SK-N-MC (cell line): Measurements from ENCODE around the gene MAP3K8.

ENCODE experiments used
- DNase-seq: peaks from one replicate; pipeline ENCODE4 v3.0.0-alpha.2; 2011; ENCODE audit warnings: low read depth, low spot score
- H3K27ac ChIP-seq: fragments of 200-600 bp; sonication (generic); 2 replicates; pipeline ENCODE4 v1.5.1; 2016; ENCODE audit warnings: mixed run types
- H3K36me3 ChIP-seq: fragments of 200-600 bp; sonication (generic); 2 replicates; pipeline ENCODE4 v1.6.1; 2017; ENCODE audit warnings: antibody characterized with exemption, low read length, mixed read lengths; ENCODE audit not compliant: insufficient read depth
- H3K4me3 ChIP-seq: fragments of 200-600 bp; sonication (generic); 2 replicates; pipeline ENCODE4 v1.5.1; 2016
- H3K9ac ChIP-seq: fragments of 200-600 bp; sonication (generic); 2 replicates; pipeline ENCODE4 v1.8.0; 2017; ENCODE audit warnings: mixed run types, mixed read lengths; ENCODE audit not compliant: insufficient read length
- H3K9me3 ChIP-seq: fragments of 200-600 bp; sonication (generic); 2 replicates; pipeline ENCODE4 v1.6.1; 2017; ENCODE audit warnings: low read depth, mild to moderate bottlenecking, antibody characterized with exemption, low read length, moderate library complexity, mixed read lengths
- EZH2 ChIP-seq: fragments of 200-600 bp; sonication (generic); IDR thresholded peaks from one replicate; pipeline ENCODE4 v1.6.1; 2017; ENCODE audit warnings: antibody characterized with exemption
- FOXP2 ChIP-seq: optimal IDR thresholded peaks from 2 replicates; pipeline ENCODE3; 2011; ENCODE audit warnings: mild to moderate bottlenecking, moderate library complexity; ENCODE audit not compliant: insufficient read depth; ENCODE audit errors: extremely low read length, control extremely low read depth
- POLR2AphosphoS5 ChIP-seq: IDR thresholded peaks from 2 replicates; pipeline ENCODE4 v1.6.1; 2012; ENCODE audit warnings: mild to moderate bottlenecking, low read depth, low read length, borderline replicate concordance

MAP3K8 gene

GRCh38 chr10:30436671-30437030 lies 2.7 kb downstream of the MAP3K8 start:
- Histone ChIP-seq H3K27ac (peak overlapping the region; percentile 51; the same call in 1 of the 2 replicates), H3K4me3 (peak overlapping the region; percentile 36; the same call in 1 of the 2 replicates), H3K9me3 (no peaks in the 10 kb centered on the region), H3K36me3 (no peaks in the 10 kb centered on the region), H3K9ac (no peak overlapping the region)
- DNase-seq = no peak
- TF ChIP-seq EZH2 (no peak), POLR2AphosphoS5 (no peak), FOXP2 (no peak)

DNA sequence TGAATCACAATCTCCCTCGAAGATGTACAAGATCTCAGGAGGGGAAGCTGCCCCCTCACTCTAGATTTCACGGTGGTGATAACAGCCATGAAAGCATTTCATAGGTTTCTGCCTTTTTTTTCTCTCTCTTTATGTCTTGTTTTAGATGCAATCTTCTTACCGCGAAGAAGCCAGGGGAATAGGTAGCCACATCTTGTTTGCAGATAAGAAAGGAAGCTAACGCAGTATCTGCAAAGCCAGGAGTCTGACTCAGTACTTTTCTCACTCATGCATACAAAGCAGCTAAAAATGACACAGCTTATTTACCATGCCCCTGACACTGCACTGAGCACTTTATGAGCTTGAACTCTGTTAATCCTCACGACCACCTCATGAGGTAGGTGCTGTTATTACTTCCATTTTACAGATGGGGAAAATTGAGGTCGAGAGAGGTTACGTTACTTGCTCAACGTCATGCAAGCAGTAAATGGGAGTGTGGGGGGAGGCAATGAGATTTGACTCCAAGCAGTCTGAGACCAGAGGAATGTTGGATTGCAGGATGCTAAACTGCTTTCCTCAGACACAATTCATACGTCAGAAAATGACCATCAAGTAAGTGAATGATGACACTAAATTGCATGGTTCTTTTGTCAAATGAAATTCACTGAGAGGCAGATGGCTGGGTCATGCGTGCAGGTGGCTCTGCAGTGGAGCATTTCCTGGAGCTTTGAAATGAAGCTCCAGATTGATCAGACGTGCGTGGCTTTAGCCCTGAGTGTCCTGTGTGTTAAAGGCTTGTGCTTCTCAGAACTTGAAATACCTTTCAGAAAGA lies 3.3 kb downstream of the MAP3K8 start:
- Histone ChIP-seq H3K27ac (peak overlapping the region; percentile 51; the same call in 1 of the 2 replicates), H3K9me3 (no peaks in the 10 kb centered on the region), H3K36me3 (no peaks in the 10 kb centered on the region), H3K4me3 (peak overlapping the region; percentile 36; the same call in 1 of the 2 replicates), H3K9ac (no peak overlapping the region)
- TF ChIP-seq POLR2AphosphoS5 (no peak), FOXP2 (no peak), EZH2 (no peak)
- DNase-seq = no peak

GRCh38 chr10:30438021-30438850 lies 4.3 kb downstream of the MAP3K8 start:
- H3K9ac ChIP-seq = no peak overlapping the region
- no peak for TF ChIP-seq FOXP2
- no peak for TF ChIP-seq POLR2AphosphoS5
- TF ChIP-seq EZH2 = no peak
- DNase-seq = no peak
- no peaks in the 10 kb centered on the region for H3K36me3 ChIP-seq
- H3K4me3 ChIP-seq = no peak overlapping the region
- no peak overlapping the region for H3K27ac ChIP-seq
- H3K9me3 ChIP-seq = no peaks in the 10 kb centered on the region

DNA sequence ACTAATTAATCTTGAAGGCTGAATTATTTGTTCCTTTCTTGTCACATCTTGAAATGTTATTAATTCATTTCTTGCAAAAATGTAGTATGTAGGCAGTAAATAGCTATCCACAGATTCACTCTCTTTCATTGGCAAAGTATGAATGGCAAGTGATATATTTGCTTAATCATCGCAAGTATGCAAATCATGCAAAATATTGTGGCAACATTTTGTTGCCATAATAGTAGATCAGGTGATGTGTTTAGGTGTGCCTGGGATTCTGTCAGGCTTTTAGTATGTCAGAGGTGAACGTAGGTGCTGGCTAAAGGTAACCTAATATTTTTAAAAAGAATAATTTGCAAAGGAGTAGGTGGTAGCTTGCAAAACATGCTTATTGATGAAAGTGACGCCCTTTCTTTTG lies 5.9 kb downstream of the MAP3K8 start:
- Histone ChIP-seq H3K36me3 (no peaks in the 10 kb centered on the region), H3K9ac (no peak overlapping the region), H3K27ac (no peak overlapping the region), H3K9me3 (no peaks in the 10 kb centered on the region), H3K4me3 (no peak overlapping the region)
- TF ChIP-seq FOXP2 (no peak), EZH2 (no peak), POLR2AphosphoS5 (no peak)
- no peak for DNase-seq

DNA sequence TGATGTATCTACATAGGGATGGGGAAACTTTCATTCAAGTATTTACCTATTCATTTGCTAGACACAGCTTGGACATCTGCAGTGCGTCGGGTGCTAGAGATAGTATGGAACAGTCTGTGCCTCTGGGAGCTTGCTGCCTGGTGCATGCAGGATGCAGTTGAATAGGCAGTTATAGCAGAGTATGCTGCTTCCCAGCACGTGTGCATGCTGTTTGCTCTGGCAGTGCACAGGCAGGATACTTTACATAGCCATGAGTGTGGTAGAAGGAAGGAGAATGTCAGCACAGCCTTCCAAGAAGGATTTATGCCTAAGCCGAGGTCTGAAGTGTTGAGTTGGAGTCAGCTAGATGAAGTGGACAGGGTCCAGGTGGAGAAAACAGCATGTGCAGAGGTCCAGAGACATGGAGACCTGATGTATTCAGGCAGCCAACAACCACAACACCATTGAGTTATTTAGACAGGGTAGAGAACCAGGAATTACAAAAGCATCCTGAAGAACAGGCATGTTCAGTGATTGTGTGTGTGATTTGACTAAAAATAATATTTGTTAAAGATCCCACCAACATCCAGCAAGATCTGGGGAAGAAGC lies 8.1 kb downstream of the MAP3K8 start:
- no peaks in the 10 kb centered on the region for H3K36me3 ChIP-seq
- no peak for DNase-seq
- TF ChIP-seq FOXP2 (no peak), POLR2AphosphoS5 (no peak), EZH2 (no peak)
- no peak overlapping the region for H3K9ac ChIP-seq
- H3K4me3 ChIP-seq = no peak overlapping the region
- H3K9me3 ChIP-seq = no peaks in the 10 kb centered on the region
- H3K27ac ChIP-seq = no peak overlapping the region

DNA sequence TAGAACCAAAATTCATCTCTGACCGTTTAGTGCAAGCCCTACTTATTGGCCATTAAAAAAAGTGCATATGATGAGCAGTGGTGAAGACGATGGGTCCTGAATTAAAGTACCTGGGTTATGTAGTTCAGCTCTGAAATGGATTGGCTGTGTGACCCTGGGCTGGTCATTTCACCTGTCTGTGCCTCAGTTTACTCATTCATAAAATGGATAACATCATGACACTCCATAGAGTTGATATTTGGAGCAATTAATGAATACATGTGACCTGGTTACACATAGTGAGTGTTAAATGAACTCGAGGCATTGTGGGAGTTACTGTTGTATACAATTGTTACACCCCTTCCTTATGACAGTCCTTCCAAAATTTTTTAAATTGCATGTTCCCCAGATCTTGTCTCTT lies 9.1 kb downstream of the MAP3K8 start:
- Histone ChIP-seq H3K27ac (no peak overlapping the region), H3K4me3 (no peak overlapping the region), H3K36me3 (no peaks in the 10 kb centered on the region; the same call in 1 of the 2 replicates), H3K9me3 (no peaks in the 10 kb centered on the region), H3K9ac (no peak overlapping the region)
- no peak for DNase-seq
- no peak for TF ChIP-seq FOXP2
- no peak for TF ChIP-seq EZH2

DNA sequence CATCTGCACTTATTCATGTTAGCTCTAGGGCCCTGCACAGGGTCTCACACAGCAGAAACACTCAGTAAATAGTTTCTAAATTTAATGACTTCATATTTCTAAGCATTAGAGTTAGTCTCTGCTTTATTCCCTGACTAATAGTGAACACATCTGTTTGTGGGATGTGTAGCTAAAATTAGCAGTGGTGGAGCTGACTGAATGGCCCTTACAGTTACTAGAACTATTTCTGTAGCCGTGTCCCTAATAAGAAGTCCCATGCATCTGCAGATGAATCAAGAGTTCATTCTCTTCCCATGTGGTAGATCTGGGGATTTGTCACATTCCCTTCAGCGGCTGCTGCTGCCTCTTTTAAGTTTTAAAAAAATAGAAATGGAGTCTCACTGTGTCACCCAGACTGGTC lies 11.7 kb downstream of the MAP3K8 start:
- H3K9me3 ChIP-seq = no peaks in the 10 kb centered on the region
- no peak for DNase-seq
- no peak for TF ChIP-seq EZH2
- TF ChIP-seq FOXP2 = no peak
- TF ChIP-seq POLR2AphosphoS5 = no peak
- H3K27ac ChIP-seq = no peak overlapping the region
- no peak overlapping the region for H3K4me3 ChIP-seq
- H3K36me3 ChIP-seq = no peaks in the 10 kb centered on the region; the same call in 1 of the 2 replicates
- no peak overlapping the region for H3K9ac ChIP-seq
